H1 (cell line): ENCODE results near the gene SPC24. TPM values are rescaled to one million over a fixed set of nuclear protein-coding genes. Genes with fewer than 3 reads are reported as not detected.

Experiments
- CTCF ChIA-PET: fragments of 300-600 bp; sonication (Branson Sonifier 250); formaldehyde crosslinking; loops from one replicate; lab custom pipeline; 2021; ENCODE audit not compliant: partially characterized antibody; lab: Charles Lee
- POLR2A ChIA-PET: fragments of 300-600 bp; sonication (Branson Sonifier 250); formaldehyde crosslinking; loops from one replicate; lab custom pipeline; 2021; ENCODE audit warnings: inconsistent platforms; ENCODE audit not compliant: partially characterized antibody; lab: Charles Lee
- DNase-seq, 2 experiments: peaks; one replicate each; pipeline versions ENCODE4 v3.0.0 to v3.0.0-alpha.2; 2010 to 2022; ENCODE audit warnings: low spot score in 2 of 2, low read depth in 1 of 2, mixed read lengths in 1 of 2
- FAIRE-seq: peaks from 2 replicates; lab custom pipeline; 2011; peaks lifted over from hg19 to GRCh38; lab: Jason Lieb, UNC
- H2AFZ ChIP-seq: 2 replicates; pipeline ENCODE4 v1.8.1; 2012; ENCODE audit warnings: low read length, inconsistent platforms
- H2AK5ac ChIP-seq: 2 replicates; pipeline ENCODE4 v1.6.1; 2013; ENCODE audit warnings: low read depth, low read length
- H2BK120ac ChIP-seq: replicated peaks from 2 replicates; pipeline ENCODE3; 2013; ENCODE audit warnings: low read depth, low read length, inconsistent platforms
- H2BK12ac ChIP-seq: 2 replicates; pipeline ENCODE4 v1.6.1; 2013; ENCODE audit warnings: low read depth, low read length
- H2BK15ac ChIP-seq: 2 replicates; pipeline ENCODE4 v1.6.1; 2013; ENCODE audit warnings: low read length
- H2BK20ac ChIP-seq: 2 replicates; pipeline ENCODE4 v1.6.1; 2013; ENCODE audit warnings: low read length
- H2BK5ac ChIP-seq: 2 replicates; pipeline ENCODE4 v1.6.1; 2013; ENCODE audit warnings: low read depth, low read length
- H3K14ac ChIP-seq: 2 replicates; pipeline ENCODE4 v1.6.1; 2013; ENCODE audit warnings: inconsistent platforms; ENCODE audit not compliant: insufficient read length
- H3K18ac ChIP-seq: 2 replicates; pipeline ENCODE4 v1.6.1; 2013; ENCODE audit warnings: low read length; ENCODE audit errors: extremely low read depth
- H3K23ac ChIP-seq: 2 replicates; pipeline ENCODE4 v1.6.1; 2013; ENCODE audit warnings: inconsistent platforms; ENCODE audit not compliant: insufficient read length
- H3K23me2 ChIP-seq: 2 replicates; pipeline ENCODE4 v1.6.1; 2013; ENCODE audit warnings: low read depth, low read length
- H3K27ac ChIP-seq: 2 replicates; pipeline ENCODE4 v1.6.1; 2011; ENCODE audit warnings: low read depth, low read length, inconsistent platforms
- H3K27me3 ChIP-seq, 4 experiments: replicated peaks in 1 of 4; 1 replicate in 1 of 4; 2 replicates in 3 of 4; pipeline versions ENCODE4 v1.6.1 to v1.8.1; 2011 to 2013; ENCODE audit warnings: low read length in 3 of 4, mild to moderate bottlenecking in 3 of 4, inconsistent platforms in 2 of 4, mixed read lengths in 2 of 4, moderate library complexity in 1 of 4; ENCODE audit not compliant: control insufficient read depth in 3 of 4, insufficient read depth in 3 of 4; ENCODE audit errors: extremely low read depth in 1 of 4
- H3K36me3 ChIP-seq, 4 experiments: 2 replicates each; pipeline versions ENCODE4 v1.6.1 to v1.8.1; 2011 to 2013; ENCODE audit warnings: mild to moderate bottlenecking in 4 of 4, low read length in 3 of 4, moderate library complexity in 2 of 4, control low read depth in 1 of 4, inconsistent platforms in 1 of 4; ENCODE audit not compliant: insufficient read depth in 4 of 4, control insufficient read depth in 2 of 4
- H3K4ac ChIP-seq: replicated peaks from 2 replicates; pipeline ENCODE3; 2013; ENCODE audit warnings: low read length, low read depth, mixed read lengths, inconsistent platforms; ENCODE audit not compliant: insufficient read length
- H3K4me1 ChIP-seq, 4 experiments: replicated peaks in 1 of 4; 1 replicate in 1 of 4; 2 replicates in 3 of 4; pipeline versions ENCODE4 v1.6.1 to v1.8.1; 2011 to 2013; ENCODE audit warnings: low read length in 3 of 4, inconsistent platforms in 2 of 4, mixed read lengths in 1 of 4; ENCODE audit not compliant: insufficient read depth in 4 of 4, control insufficient read depth in 3 of 4
- H3K4me2 ChIP-seq, 2 experiments: 2 replicates each; pipeline versions ENCODE4 v1.6.1 to v1.8.1; 2011 to 2013; ENCODE audit warnings: low read depth in 2 of 2, low read length in 2 of 2, control low read depth in 1 of 2, inconsistent platforms in 1 of 2, mild to moderate bottlenecking in 1 of 2; ENCODE audit not compliant: insufficient read depth in 1 of 2
- H3K4me3 ChIP-seq, 4 experiments: fragments of 200-600, 300-600 bp in 1 of 4; sonication (generic), shearing (Covaris generic), sonication (Bioruptor Twin) in 1 of 4; 2 replicates each; pipeline versions ENCODE4 v1.5.1 to v1.8.1; 2011 to 2016; ENCODE audit warnings: low read length in 4 of 4, low read depth in 3 of 4, control low read depth in 2 of 4, inconsistent platforms in 2 of 4, mild to moderate bottlenecking in 2 of 4, mixed read lengths in 1 of 4, moderate library complexity in 1 of 4; ENCODE audit not compliant: insufficient read depth in 2 of 4; ENCODE audit errors: extremely low read depth in 1 of 4
- H3K56ac ChIP-seq: replicated peaks from 2 replicates; pipeline ENCODE3; 2013; ENCODE audit warnings: low read depth, mild to moderate bottlenecking, mixed read lengths, low read length, inconsistent platforms; ENCODE audit not compliant: insufficient read length
- H3K79me1 ChIP-seq: 2 replicates; pipeline ENCODE4 v1.6.1; 2013; ENCODE audit warnings: low read depth, low read length, control low read depth
- H3K79me2 ChIP-seq, 2 experiments: 2 replicates each; pipeline versions ENCODE4 v1.6.1 to v1.8.1; 2012 to 2013; ENCODE audit warnings: low read length in 2 of 2, mild to moderate bottlenecking in 2 of 2, inconsistent platforms in 1 of 2; ENCODE audit not compliant: insufficient read depth in 2 of 2, control insufficient read depth in 1 of 2
- H3K9ac ChIP-seq, 4 experiments: replicated peaks in 1 of 4; 1 replicate in 1 of 4; 2 replicates in 3 of 4; pipeline versions ENCODE4 v1.6.1 to v1.8.1; 2011 to 2013; ENCODE audit warnings: low read depth in 3 of 4, low read length in 3 of 4, control low read depth in 2 of 4, mild to moderate bottlenecking in 2 of 4, moderate library complexity in 2 of 4, inconsistent platforms in 1 of 4; ENCODE audit errors: extremely low read depth in 1 of 4
- H3K9me3 ChIP-seq, 2 experiments: 2 replicates each; pipeline versions ENCODE4 v1.6.1 to v1.8.1; 2012 to 2013; ENCODE audit warnings: mild to moderate bottlenecking in 2 of 2, moderate library complexity in 2 of 2, control low read depth in 1 of 2, inconsistent platforms in 1 of 2, low read depth in 1 of 2, low read length in 1 of 2, mixed read lengths in 1 of 2; ENCODE audit not compliant: insufficient read depth in 2 of 2
- H4K20me1 ChIP-seq, 2 experiments: replicated peaks in 1 of 2; 2 replicates each; pipeline versions ENCODE3 to v1.8.1; 2011 to 2013; ENCODE audit warnings: inconsistent platforms in 2 of 2, low read length in 2 of 2, mild to moderate bottlenecking in 1 of 2; ENCODE audit not compliant: insufficient read depth in 2 of 2, control insufficient read depth in 1 of 2
- H4K5ac ChIP-seq: 2 replicates; pipeline ENCODE4 v1.6.1; 2013; ENCODE audit warnings: low read length, low read depth, mixed read lengths, inconsistent platforms; ENCODE audit not compliant: insufficient read length
- H4K8ac ChIP-seq: 2 replicates; pipeline ENCODE4 v1.8.0; 2013; ENCODE audit warnings: mild to moderate bottlenecking, moderate library complexity, low read length, inconsistent platforms; ENCODE audit not compliant: insufficient read depth; ENCODE audit errors: extremely low read depth
- H4K91ac ChIP-seq: replicated peaks from 2 replicates; pipeline ENCODE3; 2013; ENCODE audit warnings: low read length, mixed read lengths, inconsistent platforms; ENCODE audit not compliant: insufficient read length
- ASH2L ChIP-seq: fragments of 200-600, 300-600 bp; sonication (generic); IDR thresholded peaks from one replicate; pipeline ENCODE4 v1.7.1; 2017; ENCODE audit warnings: low read length
- ATF2 ChIP-seq: IDR thresholded peaks from 2 replicates; pipeline ENCODE4 v1.6.1; 2012; ENCODE audit warnings: low read length, inconsistent platforms
- ATF3 ChIP-seq: IDR thresholded peaks from 2 replicates; pipeline ENCODE4 v1.6.1; 2011; ENCODE audit warnings: low read depth, mild to moderate bottlenecking, low read length; ENCODE audit not compliant: insufficient read depth
- CBX8 ChIP-seq: fragments of 300-800, 300-1000 bp; sonication (generic); IDR thresholded peaks from 2 replicates; pipeline ENCODE4 v1.7.1; 2016; ENCODE audit warnings: low read depth, low read length, borderline replicate concordance
- KDM1A ChIP-seq: fragments of 200-600, 300-600 bp; sonication (generic); IDR thresholded peaks from 2 replicates; pipeline ENCODE4 v1.7.1; 2016; ENCODE audit warnings: mild to moderate bottlenecking, low read length, borderline replicate concordance
- KDM4A ChIP-seq: IDR thresholded peaks from one replicate; pipeline ENCODE4 v1.7.1; 2012; ENCODE audit warnings: low read depth, mild to moderate bottlenecking, moderate library complexity, low read length, inconsistent platforms; ENCODE audit not compliant: severe bottlenecking
- PHF8 ChIP-seq: fragments of 200-600 bp; sonication (generic); conservative IDR thresholded peaks from 2 replicates; pipeline ENCODE4 v1.7.1; 2012; ENCODE audit warnings: low read depth, mild to moderate bottlenecking, inconsistent platforms, low read length, moderate library complexity
- POLR2AphosphoS5 ChIP-seq: IDR thresholded peaks from 2 replicates; pipeline ENCODE4 v1.6.1; 2011; ENCODE audit warnings: low read depth, low read length
- RFX5 ChIP-seq: IDR thresholded peaks from 2 replicates; pipeline ENCODE4 v1.6.1; 2011; ENCODE audit warnings: low read depth, low read length, improper control_type of control experiment, borderline replicate concordance
- RNF2 ChIP-seq: fragments of 200-900, 300-1000 bp; sonication (generic); IDR thresholded peaks from 2 replicates; pipeline ENCODE4 v1.7.1; 2016; ENCODE audit warnings: borderline replicate concordance, low read depth, mild to moderate bottlenecking, antibody characterized with exemption, low read length; ENCODE audit not compliant: poor library complexity, severe bottlenecking; ENCODE audit errors: missing control alignments
- SUZ12 ChIP-seq: fragments of 200-600 bp; sonication (generic); IDR thresholded peaks from 2 replicates; pipeline ENCODE4 v1.6.1; 2012; ENCODE audit warnings: mild to moderate bottlenecking, inconsistent platforms, low read length, moderate library complexity, mixed read lengths
- WGBS, 2 experiments: shearing (Covaris generic) in 1 of 2; methylation state at CpG; one replicate each; pipeline versions ENCODE4 v1.1.6 to v1.1.7; 2013 to 2015; ENCODE audit warnings: low lambda C conversion rate in 2 of 2, mixed read lengths in 2 of 2, inconsistent platforms in 1 of 2, low coverage in 1 of 2, missing lambda C conversion rate in 1 of 2; ENCODE audit not compliant: insufficient replicate concordance in 2 of 2, insufficient coverage in 1 of 2, insufficient read length in 1 of 2; ENCODE audit errors: extremely low coverage in 1 of 2, missing lambda C conversion rate in 1 of 2; 5-methylcytosine and 5-hydroxymethylcytosine counted together
- polyA plus RNA-seq, 7 experiments: library from polyadenylated mRNA; depleted of rRNA in 3 of 7; stranded (reverse) in 5 of 7; unstranded in 2 of 7; fragments of >200 nt in 5 of 7; fragments of 200-250 nt in 2 of 7; gene quantifications; 1 replicate in 5 of 7; 2 replicates in 1 of 7; 4 replicates in 1 of 7; pipeline versions ENCODE4 v1.2.1 to v1.2.3, GENCODE V29; 2011 to 2013; ENCODE audit warnings: missing spikeins in 2 of 7, mixed read lengths in 2 of 7
- total RNA-seq: library from RNA; stranded (reverse); fragmentation: NEBNext Ultra II Directional; extraction: Animal tissue kit (Norgen Biotek cat#: 25700); gene quantifications from 2 replicates; pipeline ENCODE4 v1.2.1, GENCODE V29; 2021

SPC24 gene
- total and polyA plus RNA-seq, 2 of the 8 experiments (the other 6 are each of a cell fraction or from before 2014, with no cell fraction given) = 17.7 to 42.4 TPM

- H4K91ac ChIP-seq = no peak overlapping the region
- H2BK20ac ChIP-seq = no peak overlapping the region
- no peak overlapping the region for H3K18ac ChIP-seq
- no peaks in the 10 kb centered on the region; the same call in 1 of the 2 replicates for H3K79me1 ChIP-seq
- H3K14ac ChIP-seq = no peak overlapping the region
- no peaks in the 10 kb centered on the region for H4K20me1 ChIP-seq
- H2AK5ac ChIP-seq = no peak overlapping the region
- WGBS, 2 experiments = 94% methylated on average over 9 of the region's 9 CpGs; no CpG with 5 or more reads in 1 of the 2 experiments
- POLR2A ChIA-PET = interaction anchor here (0.6 to 1.2 kb wide), 2 partner anchors 13 to 23 kb away, joined by 3 to 6 read pairs; no protein-coding TSS in a partner anchor
- H3K9me3 ChIP-seq = no peaks in the 10 kb centered on the region
- no peak overlapping the region for H3K27ac ChIP-seq
- H2BK120ac ChIP-seq = no peak overlapping the region
- no peak overlapping the region for H2BK15ac ChIP-seq
- H4K8ac ChIP-seq = no peak overlapping the region
- no peak overlapping the region for H3K4ac ChIP-seq
- H3K79me2 ChIP-seq = no peaks in the 10 kb centered on the region
- H4K5ac ChIP-seq = no peak overlapping the region
- H2AFZ ChIP-seq = no peak overlapping the region
- H2BK5ac ChIP-seq = no peak overlapping the region
- no peak overlapping the region for H3K23ac ChIP-seq
- CTCF ChIA-PET = interaction anchor here (0.9 to 1.5 kb wide), 4 partner anchors 40 to 141 kb away, joined by 3 to 4 read pairs (median 3); partner anchors contain the start of gene DOCK6
- H3K56ac ChIP-seq = no peak overlapping the region
- H3K4me1 ChIP-seq = peaks cover 0 to 3% (median 2%) of the 10 kb centered on the region in 4 experiments; a peak in 2 of 7 replicates
- H3K4me3 ChIP-seq = no peak overlapping the region
- H3K27me3 ChIP-seq = no peaks in the 10 kb centered on the region
- no peak overlapping the region for H2BK12ac ChIP-seq
- peaks cover 0 to 24% (median 12%) of the 10 kb centered on the region in 4 experiments; a peak in 6 of 8 replicates for H3K36me3 ChIP-seq
- FAIRE-seq (no peak), DNase-seq (no peak)
- no peaks in the 10 kb centered on the region for H3K23me2 ChIP-seq
- H3K4me2 ChIP-seq = no peak overlapping the region
- H3K9ac ChIP-seq = no peak overlapping the region
- no peak for TF ChIP-seq RNF2
- no peak for TF ChIP-seq SUZ12
- TF ChIP-seq POLR2AphosphoS5 = no peak
- no peak for TF ChIP-seq ASH2L
- TF ChIP-seq CBX8 = no peak
- TF ChIP-seq ATF2 = no peak
- no peak for TF ChIP-seq KDM4A
- no peak for TF ChIP-seq RFX5
- TF ChIP-seq PHF8 = no peak
- TF ChIP-seq KDM1A = no peak
- TF ChIP-seq ATF3 = no peak
Observed at GRCh38 chr19:11177592-11177991, 22.0 kb upstream of the SPC24 start.
